ENCODE results near the gene ING4.
A peak's percentile ranks its signal among the peaks of the same experiment; 100 is the strongest.

Gene ING4

GRCh38 chr12:6620885-6621274, 42.0 kb downstream of the ING4 start:
- H3K36me3 ChIP-seq: no peaks in the 10 kb centered on the region
- H3K27ac ChIP-seq: no peak overlapping the region
- intact Hi-C loops (cut with DNase I; ENCODE audit: low total_unique reads): loop anchor here (2.0 kb wide), 1 partner anchor 22 kb away; no protein-coding TSS in a partner anchor
- peaks cover 0 to 8% (median 3%) of the 10 kb centered on the region in 4 donors for H3K4me1 ChIP-seq
- no peaks in the 10 kb centered on the region for H3K9me3 ChIP-seq
- H3K27me3 ChIP-seq: peaks cover 0 to 18% of the 10 kb centered on the region in 2 donors
- no peak for DNase-seq
- no peak for TF ChIP-seq CTCF (IDR thresholded peaks at IDR 0.05)
- H3K4me3 ChIP-seq: peak overlapping the region in 1 of 2 donors; percentile 8

- DNase-seq: no peak
- Histone ChIP-seq H3K27me3 (peaks cover 0 to 18% of the 10 kb centered on the region in 2 donors), H3K27ac (no peak overlapping the region), H3K4me3 (peak overlapping the region in 1 of 2 donors; percentile 8), H3K36me3 (no peaks in the 10 kb centered on the region), H3K4me1 (peaks cover 0 to 8% (median 3%) of the 10 kb centered on the region in 4 donors), H3K9me3 (no peaks in the 10 kb centered on the region)
- peak; percentile 33 to 37 for TF ChIP-seq CTCF (IDR thresholded peaks at IDR 0.05)
- intact Hi-C loops (cut with DNase I; ENCODE audit: low total_unique reads): loop anchor here (2.0 kb wide), 1 partner anchor 22 kb away; no protein-coding TSS in a partner anchor
Measured at GRCh38 chr12:6620137-6620884, 42.6 kb downstream of the ING4 start.

- Histone ChIP-seq H3K4me3 (no peak overlapping the region), H3K27me3 (peaks cover 0 to 18% of the 10 kb centered on the region in 2 donors), H3K4me1 (peaks cover 0 to 17% (median 11%) of the 10 kb centered on the region in 4 donors), H3K9me3 (no peaks in the 10 kb centered on the region), H3K36me3 (no peaks in the 10 kb centered on the region), H3K27ac (no peak overlapping the region)
- DNase-seq: no peak
- intact Hi-C loops (cut with DNase I; ENCODE audit: low total_unique reads): loop anchor here (10.0 kb wide), 2 partner anchors 46 to 156 kb away; partner anchors contain the start of genes ING4 and LAG3
- no peak for TF ChIP-seq CTCF (IDR thresholded peaks at IDR 0.05)
Measured at GRCh38 chr12:6618483-6619225, 44.3 kb downstream of the ING4 start.

- intact Hi-C loops (cut with DNase I; ENCODE audit: low total_unique reads): loop anchor here (2.0 to 10.0 kb wide), 3 partner anchors 49 to 159 kb away; partner anchors contain the start of genes ING4, LAG3 and ZNF384
- DNase-seq: no peak
- Histone ChIP-seq H3K27ac (peak overlapping the region; percentile 15 to 98), H3K27me3 (peaks cover 0 to 13% of the 10 kb centered on the region in 2 donors), H3K4me1 (peaks cover 0 to 42% (median 32%) of the 10 kb centered on the region in 4 donors), H3K4me3 (no peak overlapping the region), H3K36me3 (no peaks in the 10 kb centered on the region), H3K9me3 (no peaks in the 10 kb centered on the region)
- no peak for TF ChIP-seq CTCF (IDR thresholded peaks at IDR 0.05)
Measured at GRCh38 chr12:6615802-6616201, 47.1 kb downstream of the ING4 start.

- no peak for DNase-seq
- no peak for TF ChIP-seq CTCF (IDR thresholded peaks at IDR 0.05)
- peaks cover 0 to 36% (median 28%) of the 10 kb centered on the region in 4 donors for H3K4me1 ChIP-seq
- H3K36me3 ChIP-seq: no peaks in the 10 kb centered on the region
- H3K9me3 ChIP-seq: no peaks in the 10 kb centered on the region
- H3K27me3 ChIP-seq: peaks cover 0 to 2% of the 10 kb centered on the region in 2 donors
- intact Hi-C loops (cut with DNase I; ENCODE audit: low total_unique reads): loop anchor here (2.0 to 10.0 kb wide), 4 partner anchors 50 to 238 kb away; partner anchors contain the start of genes CDCA3, ING4, LAG3 and USP5
- H3K27ac ChIP-seq: peak overlapping the region; percentile 92 to 98
- H3K4me3 ChIP-seq: no peak overlapping the region
Measured at GRCh38 chr12:6614513-6615172, 48.3 kb downstream of the ING4 start.

Data from tibial artery (tissue), 4 donors.